ENCODE measurements around the gene IRAK2. TPM values are rescaled to one million over a fixed set of nuclear protein-coding genes. Genes with fewer than 3 reads are reported as not detected.

The IRAK2 gene
- total and polyA plus RNA-seq, 2 donors (not counting 3 experiments of a cell fraction or from before 2014, with no cell fraction given) = 7.9 to 10.0 TPM

GRCh38 chr3:10253731-10254130, 89.0 kb downstream of the IRAK2 start:
- ChIA-PET CTCF (interaction anchor here (0.6 to 2.5 kb wide), 2 partner anchors 8 to 10 kb away, joined by 4 to 11 read pairs; no protein-coding TSS in a partner anchor), POLR2A (no interaction called here)
- H2AFZ ChIP-seq (ENCODE audit: low read depth, low read length) = no peak overlapping the region
- no peak overlapping the region for H3K4me3 ChIP-seq (replicated peaks in 1 of 3; ENCODE audit: insufficient read depth in 1 of 3, low read depth in 1 of 3, low read length in 3 of 3)
- DNase-seq (ENCODE audit: low read depth, low spot score) (no peak), FAIRE-seq (no peak)
- dilution Hi-C loops (cut with MboI; ENCODE audit: extremely low pct_ligation_motif_present, low sequenced_read_pairs) = no loop called here
- intact Hi-C loops (cut with micrococcal nuclease) = no loop called here
- peaks cover 0 to 8% of the 10 kb centered on the region in 2 experiments for H3K36me3 ChIP-seq (ENCODE audit: control insufficient read depth in 2 of 2, extremely low read depth in 1 of 2, insufficient read depth in 2 of 2, low read length in 2 of 2)
- no peak overlapping the region for H3K9ac ChIP-seq (replicated peaks; ENCODE audit: extremely low read depth, insufficient read depth, low read length)
- peaks cover 14% of the 10 kb centered on the region for H3K4me1 ChIP-seq (ENCODE audit: control insufficient read depth, extremely low read depth, insufficient read depth, low read length)
- H3K79me2 ChIP-seq (ENCODE audit: control insufficient read depth, insufficient read depth, low read length) = peaks cover 61% of the 10 kb centered on the region
- H3K27me3 ChIP-seq (ENCODE audit: control insufficient read depth in 2 of 2, insufficient read depth in 2 of 2, low read length in 2 of 2) = no peaks in the 10 kb centered on the region
- no peaks in the 10 kb centered on the region for H4K20me1 ChIP-seq (replicated peaks; ENCODE audit: control insufficient read depth, extremely low read depth, insufficient read depth, low read length)
- BruUV-seq (replicated peaks) = no TSS peak
- H3K9me1 ChIP-seq (replicated peaks; ENCODE audit: control insufficient read depth, extremely low read depth, insufficient read depth, low read length) = no peaks in the 10 kb centered on the region
- H3K9me3 ChIP-seq (replicated peaks; ENCODE audit: control insufficient read depth, insufficient read depth, low read length) = no peaks in the 10 kb centered on the region
- no peak overlapping the region for H3K27ac ChIP-seq (ENCODE audit: insufficient read depth, low read depth, low read length)
- H3K4me2 ChIP-seq (ENCODE audit: insufficient read depth, low read length) = no peak overlapping the region
- TF ChIP-seq EZH2 (IDR thresholded peaks at IDR 0.05; ENCODE audit: borderline replicate concordance, low read depth, low read length, severe bottlenecking) (no peak), MYC (IDR thresholded peaks at IDR 0.05; ENCODE audit: low read depth, low read length) (no peak), CTCF (IDR thresholded peaks at IDR 0.05; ENCODE audit: extremely low read depth in 1 of 2, insufficient read depth in 1 of 2, low read depth in 1 of 2, low read length in 2 of 2) (no peak), GATA2 (IDR thresholded peaks at IDR 0.05; ENCODE audit: insufficient read depth, insufficient read length, low read depth, low read length) (no peak), FOS (IDR thresholded peaks at IDR 0.05; ENCODE audit: borderline replicate concordance, insufficient read depth, low read length) (no peak), POLR2A (IDR thresholded peaks at IDR 0.05; ENCODE audit: low read depth, low read length) (no peak), POLR2AphosphoS5 (IDR thresholded peaks at IDR 0.05; ENCODE audit: insufficient read depth, low read depth, low read length) (no peak), MAX (IDR thresholded peaks at IDR 0.05; ENCODE audit: insufficient read depth, insufficient read length) (no peak), JUN (IDR thresholded peaks at IDR 0.05; ENCODE audit: borderline replicate concordance, insufficient read depth, insufficient read length, low read depth) (no peak)
